GM10266 (cell line): ENCODE measurements around the gene LRRC28.

Experiments
- DNase-seq: peaks from one replicate; pipeline ENCODE4 v3.0.0; 2012; ENCODE audit errors: extremely low spot score
- TF ChIP-seq, protein P1 (sequence below): IDR thresholded peaks from 2 replicates; pipeline ENCODE4 v1.5.1; 2012; ENCODE audit warnings: mild to moderate bottlenecking, low read depth; ENCODE audit not compliant: control insufficient read depth, insufficient read depth; ENCODE audit errors: missing control alignments

Gene LRRC28

DNA sequence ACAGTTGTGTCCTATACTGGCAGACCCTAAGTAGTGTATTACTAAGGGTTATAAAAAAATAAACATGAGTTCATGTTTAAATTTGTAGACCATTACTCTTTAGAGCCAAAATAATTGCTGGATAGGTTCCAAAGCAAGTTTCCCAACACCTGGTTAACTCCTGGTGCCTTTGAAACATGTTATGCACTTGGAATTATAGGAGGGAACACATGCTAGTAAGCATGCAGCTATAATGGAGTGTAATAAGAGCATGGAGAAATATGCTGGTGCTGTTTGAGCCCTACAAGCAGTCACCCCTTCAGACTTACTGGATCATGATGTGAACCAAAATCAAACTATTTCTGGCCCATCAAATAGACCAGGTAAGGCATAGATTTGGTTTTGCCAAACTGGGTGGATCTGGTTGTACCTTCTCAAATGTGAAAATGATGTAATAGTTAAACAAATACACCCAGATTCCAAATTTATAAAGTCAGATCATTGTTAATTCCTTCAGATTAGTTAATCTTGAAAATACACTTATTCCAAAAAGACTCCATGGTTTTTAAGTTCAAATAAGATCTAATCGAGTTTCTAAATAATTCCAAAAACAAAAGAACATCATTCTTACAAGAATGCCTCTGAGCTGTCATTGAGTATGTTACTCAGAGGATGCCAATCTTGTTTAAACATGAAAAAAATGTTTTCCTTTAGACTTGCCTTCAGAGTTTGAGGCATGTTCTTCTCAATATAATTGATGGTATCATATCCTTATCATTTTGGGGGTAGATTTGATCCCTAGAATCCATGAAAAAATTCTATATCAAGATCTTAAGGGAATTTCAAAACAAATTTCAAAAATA, 69.3 kb downstream of the LRRC28 start:
- DNase-seq, result no peak
- TF ChIP-seq, protein P1, sequence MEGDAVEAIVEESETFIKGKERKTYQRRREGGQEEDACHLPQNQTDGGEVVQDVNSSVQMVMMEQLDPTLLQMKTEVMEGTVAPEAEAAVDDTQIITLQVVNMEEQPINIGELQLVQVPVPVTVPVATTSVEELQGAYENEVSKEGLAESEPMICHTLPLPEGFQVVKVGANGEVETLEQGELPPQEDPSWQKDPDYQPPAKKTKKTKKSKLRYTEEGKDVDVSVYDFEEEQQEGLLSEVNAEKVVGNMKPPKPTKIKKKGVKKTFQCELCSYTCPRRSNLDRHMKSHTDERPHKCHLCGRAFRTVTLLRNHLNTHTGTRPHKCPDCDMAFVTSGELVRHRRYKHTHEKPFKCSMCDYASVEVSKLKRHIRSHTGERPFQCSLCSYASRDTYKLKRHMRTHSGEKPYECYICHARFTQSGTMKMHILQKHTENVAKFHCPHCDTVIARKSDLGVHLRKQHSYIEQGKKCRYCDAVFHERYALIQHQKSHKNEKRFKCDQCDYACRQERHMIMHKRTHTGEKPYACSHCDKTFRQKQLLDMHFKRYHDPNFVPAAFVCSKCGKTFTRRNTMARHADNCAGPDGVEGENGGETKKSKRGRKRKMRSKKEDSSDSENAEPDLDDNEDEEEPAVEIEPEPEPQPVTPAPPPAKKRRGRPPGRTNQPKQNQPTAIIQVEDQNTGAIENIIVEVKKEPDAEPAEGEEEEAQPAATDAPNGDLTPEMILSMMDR, result no peak

GRCh38 chr15:99321468-99321867, 70.2 kb downstream of the LRRC28 start:
- no peak for DNase-seq
- TF ChIP-seq, protein P1, result no peak

- DNase-seq, result no peak
- TF ChIP-seq, protein P1, result no peak
These were observed 71.5 kb downstream of the LRRC28 start for GRCh38 chr15:99322643-99323405.

GRCh38 chr15:99324082-99324620, 72.9 kb downstream of the LRRC28 start:
- TF ChIP-seq, protein P1, result no peak
- DNase-seq, result no peak

DNA sequence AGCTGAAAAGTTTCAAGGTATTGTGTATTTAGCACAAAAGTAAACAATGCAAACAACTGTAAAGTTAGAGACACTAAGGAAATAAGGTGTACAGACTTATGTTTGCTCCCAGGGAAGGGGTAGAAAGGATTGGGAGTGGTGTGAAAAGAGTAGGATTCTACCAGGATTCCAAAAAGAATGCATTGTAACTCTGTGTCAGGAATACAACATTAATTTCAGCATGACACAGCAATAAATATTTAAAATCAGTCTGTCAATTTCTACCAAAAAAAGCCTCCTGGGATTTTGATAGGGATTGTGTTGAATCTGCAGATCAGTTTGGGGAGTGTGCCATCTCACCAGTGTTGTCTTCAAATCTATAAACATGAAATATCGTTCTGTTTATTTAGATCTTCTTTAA, 73.4 kb downstream of the LRRC28 start:
- TF ChIP-seq, protein P1, result no peak

GRCh38 chr15:99326235-99326634, 75.0 kb downstream of the LRRC28 start:
- no peak for DNase-seq
- TF ChIP-seq, protein P1, result no peak

More for the DNA sequence above, 73.4 kb downstream of the LRRC28 start:
- DNase-seq, result no peak
